Stimulated activated CD8-positive, alpha-beta memory T cell treated with anti-CD3 and anti-CD28 coated beads, Interleukin-4, amount 100 ng/mL, for 1 hour (primary cell): ENCODE measurements around the gene ATP7B.
"Not testable (repeated sequence)": the region's sequence is repeated elsewhere in the genome, so short reads cannot be mapped to it uniquely, and the experiment has no call there.

Source experiments
- DNase-seq, 2 donors: peaks; one replicate each; pipeline ENCODE4 v3.0.0-alpha.2; 2020; ENCODE audit warnings: low read depth in 2 of 2, low spot score in 1 of 2

Gene ATP7B

DNA sequence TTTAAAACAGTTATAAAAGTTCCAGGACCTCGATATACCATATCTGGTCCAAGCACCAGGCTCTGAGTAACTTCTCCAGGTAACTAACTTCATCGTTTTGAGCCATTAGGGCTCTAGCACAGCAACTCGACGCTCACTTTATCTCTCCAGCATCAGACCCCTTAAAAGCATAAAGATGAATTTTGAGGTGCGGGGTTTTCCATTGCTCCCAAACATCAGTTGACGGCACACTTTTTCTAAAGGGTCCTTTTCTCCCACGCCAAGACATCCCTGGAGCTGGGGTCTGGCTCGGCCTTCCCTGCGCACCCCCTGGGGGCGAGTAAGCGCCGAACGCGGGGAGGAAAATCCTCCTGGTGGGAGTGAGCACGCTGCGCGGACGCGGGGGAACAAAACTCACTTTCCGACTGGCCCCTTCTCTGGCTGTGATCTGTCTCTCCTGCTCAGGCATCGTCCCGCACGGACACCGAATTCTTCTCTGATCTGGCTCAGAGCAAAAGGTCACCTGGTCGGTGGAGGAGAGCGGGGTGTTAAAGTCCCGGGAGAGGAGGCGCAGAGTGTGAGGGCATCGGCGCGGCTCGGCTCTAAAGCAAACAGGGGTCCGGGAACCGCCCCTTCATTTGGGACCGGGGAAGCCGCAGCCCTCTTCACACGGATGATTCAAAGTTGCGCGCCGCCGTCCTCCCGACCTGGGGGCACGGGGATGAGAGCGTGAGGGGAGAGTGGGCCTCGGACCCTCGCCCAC, at the start of gene ATP7B:
Gene ATP7B (minus strand): TSS at position 561 of the 742 bp plus-strand sequence. CDS start 113 bp downstream, at position 448.
- DNase-seq = no peak

DNA sequence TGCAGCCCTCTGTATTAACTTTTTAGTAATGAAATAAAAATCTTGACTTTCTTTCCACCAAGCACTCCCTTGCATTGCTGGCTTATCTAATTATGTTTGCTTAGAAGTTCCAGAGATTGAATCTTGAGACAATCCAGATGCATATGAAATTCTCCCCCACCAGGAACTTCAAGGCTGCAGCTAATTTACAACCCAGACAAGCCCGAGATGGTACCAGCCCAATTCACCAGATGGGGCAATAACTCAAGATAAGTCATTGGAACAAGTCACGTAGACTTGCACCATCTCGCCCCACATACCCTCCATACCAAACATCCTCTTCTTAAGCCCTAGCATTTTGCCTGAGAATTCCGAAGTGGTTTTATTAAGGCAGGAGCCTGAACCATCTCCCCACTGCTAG, 42.2 kb upstream of the ATP7B start:
- DNase-seq = no peak

DNA sequence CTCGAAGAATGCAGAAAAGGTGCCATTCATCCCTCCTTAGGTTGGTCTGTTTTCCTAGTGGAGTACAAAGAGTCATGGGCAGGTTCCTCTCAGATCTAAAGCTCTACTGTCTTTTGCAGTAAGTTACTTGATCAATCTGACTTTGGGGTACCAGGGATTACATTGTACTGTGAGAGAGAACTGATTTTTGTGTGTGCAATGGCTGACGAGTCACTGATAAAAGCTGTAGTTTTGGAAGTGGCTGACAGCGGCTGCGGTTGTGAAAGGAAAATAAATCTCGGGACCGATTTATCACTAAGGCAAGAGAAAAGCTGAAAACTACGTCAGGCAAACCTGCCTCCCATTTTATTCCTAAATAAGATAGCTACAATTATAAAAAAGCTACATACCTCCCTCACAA, 40.1 kb upstream of the ATP7B start:
- no peak for DNase-seq

DNA sequence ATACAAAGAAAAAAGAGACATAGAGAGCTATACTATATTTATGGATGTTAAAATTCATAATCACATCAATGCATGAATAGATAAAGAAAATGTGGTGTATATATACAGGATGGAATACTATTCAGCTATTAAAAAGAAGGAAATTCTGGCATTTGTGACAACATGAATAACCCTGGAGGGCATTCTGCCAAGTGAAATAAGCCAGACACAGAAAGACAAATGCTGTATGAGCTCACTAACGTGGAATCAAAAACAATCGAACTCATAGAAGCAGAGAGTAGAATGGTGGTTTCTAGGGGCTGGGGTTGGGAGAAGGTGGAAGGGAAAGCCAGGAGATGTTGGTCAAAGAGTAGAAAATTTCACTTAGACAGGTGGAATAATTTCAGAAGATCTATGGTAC, 37.3 kb upstream of the ATP7B start:
- no peak for DNase-seq

DNA sequence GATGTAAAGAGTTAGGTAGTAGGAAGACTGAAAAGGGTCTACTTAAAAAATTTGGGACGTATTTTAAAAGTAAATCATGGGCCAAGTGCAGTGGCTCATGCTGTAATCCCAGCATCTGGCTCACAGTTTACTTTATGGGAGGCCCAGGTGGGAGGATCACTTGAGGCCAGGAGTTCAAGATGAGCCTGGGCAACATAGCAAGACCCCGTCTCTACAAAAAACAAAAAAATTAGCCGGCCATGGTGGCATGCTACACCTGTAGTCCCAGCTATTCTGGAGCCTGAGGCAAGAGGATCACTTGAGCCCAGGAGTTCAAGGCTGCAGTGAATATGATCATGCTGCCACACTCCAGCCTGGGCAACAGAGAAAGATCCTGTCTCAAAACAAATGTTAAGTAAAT, 36.2 kb upstream of the ATP7B start:
- DNase-seq = no peak

DNA sequence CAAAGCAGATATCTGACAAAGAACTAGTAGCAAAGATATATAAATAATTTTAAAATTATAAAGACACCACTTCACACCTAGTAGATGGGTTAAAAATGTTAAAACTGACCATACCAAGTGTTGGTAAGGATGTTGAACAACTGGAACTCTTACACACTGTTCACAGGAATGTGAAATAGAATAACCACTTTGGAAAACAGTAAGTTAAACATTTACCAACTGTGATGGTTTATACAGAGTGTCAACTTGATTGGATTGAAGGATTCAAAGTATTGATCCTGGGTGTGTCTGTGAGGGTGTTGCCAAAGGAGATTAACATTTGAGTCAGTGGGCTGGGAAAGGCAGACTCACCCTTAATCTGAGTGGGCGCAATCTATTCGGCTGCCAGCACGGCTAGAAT, 32.4 kb upstream of the ATP7B start:
- no peak for DNase-seq

DNA sequence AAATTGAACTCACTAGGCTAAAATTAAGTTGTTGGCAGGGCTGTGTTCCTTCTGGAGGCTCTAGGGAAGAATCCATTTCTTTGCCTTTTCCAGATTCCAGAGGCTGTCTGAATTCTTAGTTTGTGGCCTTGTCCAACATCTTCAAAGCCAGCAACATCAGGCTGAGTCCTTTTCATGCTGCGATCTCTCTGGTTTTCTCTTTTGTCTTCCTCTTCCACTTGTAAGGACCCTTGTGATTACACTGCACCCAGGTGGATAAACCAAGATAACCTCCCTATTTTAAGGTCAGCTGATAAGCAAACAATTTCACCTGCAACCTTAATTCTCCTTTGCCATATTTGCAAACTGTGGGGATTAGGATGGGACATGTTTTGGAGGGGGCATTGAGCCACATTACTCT, 24.8 kb upstream of the ATP7B start:
- no peak for DNase-seq

DNA sequence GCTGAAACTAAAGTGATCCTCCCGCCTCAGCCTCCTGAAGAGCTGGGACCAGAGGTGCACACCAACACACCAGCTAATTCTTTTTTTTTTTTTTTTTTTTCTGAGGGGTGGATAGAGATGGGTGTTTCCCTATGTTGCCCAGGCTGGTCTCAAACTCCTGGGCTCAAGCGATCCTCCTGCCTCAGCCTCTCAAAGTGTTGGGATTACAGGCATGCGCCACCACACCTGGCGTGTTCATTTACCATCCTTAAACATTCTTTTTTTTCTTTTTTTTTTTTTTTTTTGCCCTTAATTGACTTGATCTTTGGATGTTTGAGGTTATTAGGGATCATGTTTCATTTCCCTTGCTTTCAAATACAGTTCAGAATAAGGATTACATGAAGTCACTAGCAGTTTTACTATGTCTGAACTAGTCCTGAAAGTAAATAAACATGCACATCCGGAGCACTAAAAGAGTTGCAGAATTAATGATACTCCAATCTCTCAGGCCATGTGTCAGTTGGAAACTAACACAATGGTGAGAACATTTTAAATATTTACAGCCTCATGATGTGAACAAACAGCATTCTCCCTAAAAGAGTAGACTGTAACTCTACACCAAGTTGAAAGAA, 23.5 kb upstream of the ATP7B start:
- DNase-seq = no peak

DNA sequence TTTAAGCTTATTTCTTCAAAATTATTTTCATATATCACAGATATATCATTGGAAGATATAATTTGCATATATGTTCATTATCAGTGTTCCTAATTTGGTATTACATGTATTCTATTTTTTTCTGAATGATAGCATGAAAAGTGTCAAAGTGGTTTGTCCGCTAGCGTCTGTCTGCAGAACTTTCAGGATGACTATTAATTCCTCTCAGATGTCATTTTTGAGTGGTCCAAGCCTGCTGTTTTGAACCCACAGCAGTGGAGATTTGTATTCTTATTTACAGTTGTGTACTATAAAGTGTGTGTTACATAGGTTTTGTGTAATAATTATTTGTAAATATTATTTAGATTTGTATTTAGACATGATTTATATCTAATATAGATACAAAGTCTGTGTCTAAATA, 21.8 kb upstream of the ATP7B start:
- DNase-seq = no peak

DNA sequence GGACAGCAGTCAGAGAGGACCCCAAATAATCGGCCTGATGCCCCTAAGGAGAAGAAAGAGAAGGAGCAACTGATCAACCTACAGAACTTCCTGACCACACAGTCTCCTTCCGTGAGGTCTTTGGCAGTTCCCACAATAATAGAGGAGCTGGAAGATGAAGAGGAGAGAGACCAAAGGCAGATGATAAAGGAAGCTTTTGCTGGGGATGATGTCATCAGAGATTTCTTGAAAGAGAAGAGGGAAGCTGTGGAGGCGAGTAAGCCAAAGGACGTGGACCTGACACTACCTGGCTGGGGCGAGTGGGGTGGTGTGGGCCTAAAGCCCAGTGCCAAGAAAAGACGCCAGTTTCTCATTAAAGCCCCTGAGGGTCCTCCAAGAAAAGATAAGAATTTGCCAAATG, 19.2 kb upstream of the ATP7B start:
- not testable (repeated sequence) for DNase-seq

DNA sequence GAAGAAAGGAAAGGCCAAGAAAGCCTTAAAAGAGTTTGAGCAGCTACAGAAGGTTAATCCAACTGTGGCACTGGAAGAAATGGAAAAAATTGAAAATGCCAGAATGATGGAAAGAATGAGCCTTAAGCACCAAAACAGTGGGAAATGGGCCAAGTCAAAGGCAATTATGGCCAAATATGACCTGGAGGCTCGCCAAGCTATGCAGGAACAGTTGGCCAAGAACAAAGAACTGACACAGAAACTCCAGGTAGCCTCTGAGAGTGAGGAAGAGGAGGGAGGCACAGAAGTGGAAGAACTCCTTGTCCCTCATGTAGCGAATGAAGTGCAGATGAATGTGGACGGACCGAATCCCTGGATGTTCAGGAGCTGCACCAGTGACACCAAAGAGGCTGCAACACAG, 18.3 kb upstream of the ATP7B start:
- no peak for DNase-seq

DNA sequence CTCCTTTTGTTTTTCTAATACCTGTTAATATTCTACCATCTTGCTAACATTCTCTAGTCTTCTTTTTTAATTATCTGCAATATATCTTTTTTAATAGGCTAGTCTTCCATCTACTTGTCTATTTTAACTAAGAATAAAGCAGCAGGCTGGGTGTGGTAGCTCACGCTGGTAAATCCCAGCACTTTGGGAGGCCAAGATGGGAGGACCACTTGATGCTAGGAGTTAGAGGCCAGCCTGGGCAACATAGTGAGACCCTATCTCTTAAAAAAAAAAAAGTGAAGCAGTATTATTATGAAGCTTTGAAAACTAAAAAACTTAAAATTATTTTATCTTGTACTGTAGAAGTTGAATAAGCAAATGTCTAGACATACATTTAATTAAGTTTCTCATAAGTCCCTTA, 16.6 kb upstream of the ATP7B start:
- no peak for DNase-seq

DNA sequence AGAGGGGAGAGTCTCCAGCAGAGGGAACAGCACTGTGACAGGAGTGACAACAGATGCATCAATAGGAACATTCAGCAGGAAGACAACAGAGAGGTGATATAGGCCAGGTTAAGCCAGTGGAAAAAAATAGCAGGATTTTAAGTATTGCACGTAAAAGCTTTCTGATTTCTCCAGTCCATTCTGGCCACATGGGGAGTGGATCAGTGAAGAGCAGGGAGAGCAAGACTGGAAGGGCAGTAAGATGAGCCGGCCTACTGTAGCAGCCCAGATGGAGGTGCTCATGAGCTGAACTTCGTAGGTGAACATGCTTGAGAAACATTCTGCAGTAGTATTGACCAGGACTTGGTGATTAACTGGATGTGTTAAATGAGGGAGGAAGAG, 15.0 kb upstream of the ATP7B start:
- DNase-seq = no peak

DNA sequence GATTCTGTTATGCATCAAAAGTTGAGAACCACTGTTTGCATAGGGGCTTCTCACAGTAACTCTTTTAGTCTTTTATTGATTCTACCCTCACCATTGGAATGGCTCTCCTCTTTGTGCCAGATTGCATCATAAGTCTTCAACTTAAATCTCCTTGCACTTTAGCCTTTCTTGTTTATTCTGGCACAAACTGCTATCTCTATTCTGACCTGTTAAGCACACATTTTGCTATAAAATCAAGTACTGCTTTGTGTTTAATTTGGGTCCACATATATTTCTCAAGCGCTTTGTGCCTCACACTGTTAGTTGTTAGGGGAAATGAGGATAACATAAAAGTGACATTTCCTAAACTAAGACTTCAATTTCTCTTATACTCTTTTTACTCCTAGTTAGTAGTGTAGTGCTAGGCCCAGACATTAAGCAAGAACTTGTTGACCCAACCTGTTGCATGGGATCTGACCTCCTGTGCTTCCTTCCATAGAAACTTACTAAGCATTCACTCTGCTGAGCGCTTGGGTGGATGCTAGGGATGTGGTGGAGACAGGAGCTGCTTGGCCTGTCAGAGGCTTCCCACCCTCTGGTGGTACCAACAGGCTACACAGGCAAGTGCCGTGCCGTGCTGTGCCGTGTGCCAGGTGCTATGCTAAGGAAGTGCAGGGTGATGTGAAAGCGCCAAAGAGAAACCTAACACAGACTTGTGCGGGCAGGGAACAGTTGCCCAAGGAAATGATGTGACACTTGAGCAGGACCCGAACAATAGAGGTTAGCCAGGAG, 14.4 kb upstream of the ATP7B start:
- DNase-seq = no peak

DNA sequence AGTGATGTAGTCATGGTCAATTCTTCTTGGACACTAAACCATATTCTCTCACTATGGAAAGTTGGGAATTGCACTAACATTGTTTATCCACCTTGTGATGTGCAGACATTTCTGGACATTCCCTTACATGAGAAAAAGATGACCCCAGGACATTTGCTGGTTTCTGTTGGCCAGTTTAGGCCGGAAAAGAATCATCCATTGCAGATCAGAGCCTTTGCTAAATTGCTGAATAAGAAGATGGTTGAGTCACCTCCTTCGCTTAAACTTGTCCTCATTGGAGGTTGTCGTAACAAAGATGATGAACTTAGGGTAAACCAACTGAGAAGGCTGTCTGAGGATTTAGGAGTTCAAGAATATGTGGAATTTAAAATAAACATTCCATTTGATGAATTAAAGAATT, 13.2 kb upstream of the ATP7B start, which contains the start of gene UTP14C:
Gene UTP14C (plus strand): TSS at position 211 of the 400 bp plus-strand sequence. CDS start 4,114 bp downstream, outside the sequence.
- no peak for DNase-seq

DNA sequence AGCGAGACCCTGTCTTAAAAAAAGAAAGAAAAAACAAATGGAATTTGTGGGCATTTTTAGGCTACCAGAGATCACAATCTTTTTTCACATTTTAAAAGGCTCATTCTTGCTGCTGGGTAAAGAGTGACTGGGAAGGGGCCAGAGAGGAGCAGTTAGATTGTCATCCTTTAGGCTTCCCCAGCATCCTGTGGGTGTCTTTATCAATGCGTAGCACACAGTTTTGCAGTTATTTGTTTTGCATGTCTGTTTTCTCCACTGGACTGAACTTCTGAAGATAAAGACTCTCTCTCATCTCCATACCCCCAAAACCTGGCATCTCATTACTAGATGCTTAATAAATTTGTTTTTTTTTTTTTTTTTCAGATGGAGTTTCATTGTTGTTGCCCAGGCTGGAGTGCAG, 11.1 kb upstream of the ATP7B start:
- no peak for DNase-seq

DNA sequence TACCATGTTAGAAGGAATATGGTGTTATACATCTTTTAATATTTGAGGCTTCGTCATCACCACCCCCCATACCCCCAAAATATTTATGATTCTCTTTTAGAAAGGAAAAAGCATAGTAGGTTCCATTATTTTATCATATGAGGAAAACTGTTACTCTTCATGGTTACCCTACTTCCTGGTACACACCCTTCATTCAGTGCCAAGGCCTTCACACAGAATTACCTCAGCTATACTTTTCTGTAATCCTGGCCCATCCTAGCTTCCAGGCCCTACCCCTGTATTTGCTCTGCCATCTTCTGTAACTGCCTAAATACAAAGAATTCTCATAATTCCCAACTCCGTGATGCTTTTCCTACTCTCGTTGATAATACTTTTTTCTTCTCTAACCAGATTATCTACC, 8.9 kb upstream of the ATP7B start:
- DNase-seq = no peak

DNA sequence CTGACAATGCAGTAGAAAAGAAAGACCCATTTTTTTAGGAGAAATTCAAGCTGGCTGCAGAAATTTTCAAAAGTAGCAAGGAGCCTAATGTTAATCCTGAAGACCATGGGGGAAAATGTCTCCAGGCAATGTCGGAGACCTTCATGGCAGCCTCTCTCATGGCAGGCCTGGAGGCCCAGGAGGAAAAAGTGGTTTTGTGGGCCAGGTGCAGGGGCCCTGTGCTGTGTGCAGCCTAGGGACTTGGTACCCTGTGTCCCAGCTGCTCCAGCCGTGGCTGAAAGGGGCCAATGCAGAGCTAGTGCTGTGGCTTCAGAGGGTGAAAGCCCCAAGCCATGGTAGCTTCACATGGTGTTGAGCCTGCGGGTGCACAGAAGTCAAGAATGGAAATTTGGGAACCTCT, 5.0 kb upstream of the ATP7B start:
- no peak for DNase-seq

DNA sequence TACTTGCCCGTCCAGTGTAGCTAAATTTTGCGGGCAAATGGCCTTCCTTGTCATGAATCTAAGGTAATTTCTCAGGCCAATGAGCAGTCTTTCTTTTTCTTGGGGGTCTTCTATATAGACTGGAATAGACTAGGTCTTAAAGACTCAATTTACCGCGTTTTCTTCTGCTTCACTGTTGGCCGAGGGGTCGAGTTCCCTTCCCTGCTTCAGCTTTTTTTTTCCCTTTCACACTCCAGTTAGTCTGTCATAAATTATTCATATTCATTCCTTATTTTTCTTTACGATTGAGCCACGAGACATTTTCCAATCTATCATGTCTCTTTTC, 1.2 kb upstream of the ATP7B start:
- DNase-seq = no peak

DNA sequence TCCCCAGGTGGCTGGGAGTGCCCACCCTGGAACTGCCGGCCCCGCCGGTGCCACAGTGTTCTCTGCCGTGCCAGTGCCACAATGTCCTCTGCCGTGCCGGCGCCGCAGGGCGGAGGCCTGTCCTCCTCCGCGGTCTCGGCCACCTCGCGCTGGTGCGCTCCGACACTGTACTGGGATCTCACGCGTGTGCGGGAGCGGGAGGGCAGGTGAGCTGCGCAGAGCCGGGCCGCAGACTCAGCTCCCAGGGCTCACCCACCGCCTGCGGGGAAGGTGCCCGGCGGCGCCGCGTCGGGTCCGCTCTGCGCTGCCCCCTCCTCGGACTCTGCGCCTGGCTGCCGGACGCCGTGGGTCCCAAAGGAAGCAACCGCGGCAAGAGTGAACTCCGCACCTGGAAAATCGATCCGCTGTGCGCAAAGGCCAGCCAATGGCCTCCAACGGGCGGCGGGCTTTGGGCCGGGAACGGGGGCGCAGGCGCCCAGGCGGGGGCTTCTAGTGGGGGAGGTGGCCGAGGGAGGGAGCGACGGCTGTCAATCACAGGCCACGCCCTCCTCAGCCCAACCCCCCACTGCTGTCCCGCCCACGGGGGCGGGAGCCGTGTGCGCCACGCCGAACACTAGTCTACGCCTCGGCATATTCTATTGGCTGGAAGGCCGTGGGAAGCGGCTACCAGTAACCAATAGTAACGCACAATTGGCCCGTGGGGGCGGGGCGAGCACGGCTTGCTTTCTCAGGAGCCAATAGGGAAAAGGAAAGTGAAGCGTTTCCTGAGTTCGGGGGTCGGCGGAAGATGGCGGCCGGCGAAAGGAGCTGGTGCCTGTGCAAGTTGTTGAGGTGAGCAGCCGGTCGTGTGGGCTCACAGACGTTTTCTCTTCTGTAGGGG, 622 bp upstream of the ATP7B start, which contains the start of gene ALG11:
Gene ALG11 (plus strand): TSS at position 767 of the 880 bp plus-strand sequence. CDS start 21 bp downstream, at position 788.
- DNase-seq = peak; percentile 99

DNA sequence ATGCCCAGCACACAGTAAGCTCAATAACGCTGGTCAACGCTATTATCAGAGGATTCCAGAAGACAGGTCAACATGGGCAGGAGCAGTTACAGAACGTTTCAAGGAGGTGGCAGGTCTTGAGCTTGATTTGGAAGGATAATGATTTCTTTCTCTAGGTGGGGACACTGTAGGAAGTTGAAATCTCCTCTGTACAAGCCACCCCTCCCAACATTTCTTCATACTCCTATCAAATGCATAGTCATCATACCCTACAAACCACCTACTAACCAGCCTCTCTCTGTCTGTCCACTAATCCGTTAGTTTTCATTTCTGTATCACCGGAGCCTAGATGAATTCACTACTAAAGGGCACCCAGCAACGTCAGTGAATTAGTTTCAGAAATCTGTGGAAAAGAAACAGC, 1.3 kb downstream of the ATP7B start:
- DNase-seq = no peak
